Lower leg skin (tissue), 3 donors: ENCODE results near the gene EXOSC9.

ENCODE experiments used
- CTCF ChIP-seq, 3 donors: fragments of 450-650 bp; IDR thresholded peaks; one replicate each; pipeline ENCODE4 v1.5.1; 2016; ENCODE audit warnings: antibody characterized with exemption in 3 of 3, mild to moderate bottlenecking in 3 of 3, moderate library complexity in 2 of 3
- POLR2A ChIP-seq, 2 donors: fragments of 450-650 bp; IDR thresholded peaks; one replicate each; pipeline ENCODE4 v1.6.1; 2016 to 2017; ENCODE audit warnings: antibody characterized with exemption in 2 of 2, mild to moderate bottlenecking in 1 of 2, moderate library complexity in 1 of 2

DNA sequence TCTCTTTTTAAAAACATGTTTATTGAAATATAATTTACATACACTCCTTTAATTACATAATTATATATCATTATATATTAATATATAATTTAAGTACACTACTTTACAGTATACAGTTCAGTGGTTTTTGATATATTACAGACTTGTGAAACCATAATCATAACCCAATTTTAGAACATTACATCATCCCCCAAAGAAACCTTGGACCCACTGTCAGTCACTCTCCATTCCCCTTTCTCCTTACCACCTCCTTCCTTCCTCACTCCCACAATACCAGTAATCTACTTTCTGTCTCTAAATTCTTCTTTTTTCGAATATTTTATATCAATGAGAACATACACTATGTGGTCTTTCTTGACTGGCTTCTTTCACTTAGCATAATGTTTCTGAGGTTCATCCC lies 17.9 kb upstream of the EXOSC9 start:
- TF ChIP-seq CTCF (IDR thresholded peaks at IDR 0.05) = no peak
- TF ChIP-seq POLR2A (IDR thresholded peaks at IDR 0.05) = no peak
